Head of caudate nucleus (tissue), 42 donors: ENCODE results near the gene ARID4B.

Experiments
- DNase-seq, 42 donors: peaks; one replicate each; pipeline versions ENCODE4 v3.0.0 to v3.0.0-alpha.2; 2020 to 2021; ENCODE audit warnings: mixed read lengths in 7 of 42
- intact Hi-C: fragments of 100-400 bp; cut with DNase I; formaldehyde crosslinking; loops from one replicate; pipeline ENCODE4 v1.15.0; 2022

ARID4B gene

GRCh38 chr1:235124665-235125064, 203.3 kb downstream of the ARID4B start:
- intact Hi-C loops: no loop called here
- no peak for DNase-seq

DNA sequence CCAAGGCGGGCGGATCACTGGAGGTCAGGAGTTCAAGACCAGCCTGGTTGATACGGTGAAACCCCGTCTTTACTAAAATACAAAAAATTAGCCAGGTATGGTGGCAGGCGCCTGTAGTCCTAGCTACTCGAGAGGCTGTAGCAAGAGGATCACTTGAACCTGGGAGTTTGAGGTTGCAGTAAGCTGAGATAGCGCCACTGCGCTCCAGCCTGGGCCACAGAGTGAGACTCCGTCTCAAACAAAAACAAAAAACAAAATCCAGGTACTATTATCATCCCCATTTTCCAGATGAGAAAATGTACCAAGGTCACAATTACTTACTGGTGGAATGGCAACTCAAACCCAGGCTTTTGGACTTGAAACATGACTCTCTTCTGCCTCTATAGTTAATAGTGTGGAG, 203.9 kb downstream of the ARID4B start:
- intact Hi-C loops: no loop called here
- DNase-seq: no peak

DNA sequence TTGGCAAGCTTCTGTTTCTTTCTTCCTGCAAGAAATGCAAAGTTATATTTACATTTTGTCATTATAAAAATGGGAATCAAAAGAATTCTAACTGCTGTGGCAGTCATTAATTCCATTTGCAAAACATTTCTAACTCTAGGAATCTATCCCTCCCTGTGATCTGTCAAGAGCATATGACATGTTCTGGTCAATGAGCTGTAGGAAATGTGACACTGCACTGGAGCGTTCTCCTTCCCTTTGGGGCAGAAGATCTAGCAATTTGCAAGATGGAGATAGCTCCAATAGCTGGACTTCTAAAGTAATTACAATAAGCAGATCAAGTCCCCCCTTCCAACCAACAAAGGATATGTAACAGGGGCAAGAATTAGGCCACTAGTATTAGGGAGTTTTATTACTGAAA, 205.6 kb downstream of the ARID4B start:
- no peak for DNase-seq
- intact Hi-C loops: no loop called here
